HG03045 (cell line): ENCODE data around the gene BICRAL.
A peak's percentile ranks its signal among the peaks of the same experiment; 100 is the strongest.

ENCODE experiments used
- ATAC-seq: cut with Tn5 transposase; IDR thresholded peaks from one replicate; pipeline ENCODE4 v1.9.1; 2021; ENCODE audit warnings: mild to moderate bottlenecking, moderate library complexity; ENCODE audit not compliant: unreplicated experiment

BICRAL gene

GRCh38 chr6:42764911-42765648, 16.8 kb upstream of the BICRAL start:
- no peak for ATAC-seq

DNA sequence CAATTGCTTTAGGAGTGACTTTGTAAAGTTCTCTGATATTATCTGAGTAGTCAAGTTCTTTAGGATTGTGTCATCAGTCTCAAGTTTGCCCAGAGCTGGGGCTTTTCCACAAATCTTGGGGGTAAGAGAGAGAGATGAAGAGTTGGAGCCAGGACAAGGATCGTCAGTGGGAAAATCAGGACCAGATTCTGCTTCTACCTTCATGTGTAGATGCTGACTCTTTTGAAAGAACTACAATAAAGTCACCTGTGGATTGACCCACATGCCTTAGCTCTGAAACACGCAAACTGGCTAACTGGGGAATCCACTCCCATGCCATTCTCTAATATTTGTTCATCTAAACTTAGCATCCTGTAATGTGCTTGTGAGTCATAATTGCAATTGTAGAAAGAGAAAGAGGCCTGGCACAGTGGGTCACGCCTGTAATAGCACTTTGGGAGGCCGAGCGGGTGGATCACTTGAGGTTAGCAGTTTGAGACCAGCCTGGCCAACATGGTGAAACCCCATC, 15.6 kb upstream of the BICRAL start:
- ATAC-seq = no peak

- no peak for ATAC-seq
These were observed 12.8 kb upstream of the BICRAL start for GRCh38 chr6:42769051-42769450.

- no peak for ATAC-seq
These were observed 12.0 kb upstream of the BICRAL start for GRCh38 chr6:42769836-42770235.

- no peak for ATAC-seq
These were observed 10.1 kb upstream of the BICRAL start for GRCh38 chr6:42771741-42772100.

DNA sequence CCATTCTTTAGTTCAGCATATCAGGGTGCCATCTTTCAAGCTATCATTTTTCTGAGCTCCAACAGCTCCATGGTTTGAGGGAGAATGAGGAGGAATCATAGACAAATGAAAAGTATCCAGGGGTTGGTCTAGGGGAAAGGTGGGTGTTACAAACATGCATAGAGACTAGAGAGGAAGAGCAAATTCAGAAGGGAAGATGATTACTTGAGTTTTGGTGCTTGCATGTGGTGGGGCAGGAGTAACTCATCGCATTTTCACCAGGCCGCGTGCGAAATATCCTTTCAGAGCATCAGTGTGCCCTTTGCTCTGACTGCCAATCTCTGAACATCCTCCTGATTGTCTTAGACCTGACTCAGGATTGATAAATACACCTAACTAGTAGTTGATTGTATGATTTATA, 7.7 kb upstream of the BICRAL start:
- ATAC-seq = no peak

DNA sequence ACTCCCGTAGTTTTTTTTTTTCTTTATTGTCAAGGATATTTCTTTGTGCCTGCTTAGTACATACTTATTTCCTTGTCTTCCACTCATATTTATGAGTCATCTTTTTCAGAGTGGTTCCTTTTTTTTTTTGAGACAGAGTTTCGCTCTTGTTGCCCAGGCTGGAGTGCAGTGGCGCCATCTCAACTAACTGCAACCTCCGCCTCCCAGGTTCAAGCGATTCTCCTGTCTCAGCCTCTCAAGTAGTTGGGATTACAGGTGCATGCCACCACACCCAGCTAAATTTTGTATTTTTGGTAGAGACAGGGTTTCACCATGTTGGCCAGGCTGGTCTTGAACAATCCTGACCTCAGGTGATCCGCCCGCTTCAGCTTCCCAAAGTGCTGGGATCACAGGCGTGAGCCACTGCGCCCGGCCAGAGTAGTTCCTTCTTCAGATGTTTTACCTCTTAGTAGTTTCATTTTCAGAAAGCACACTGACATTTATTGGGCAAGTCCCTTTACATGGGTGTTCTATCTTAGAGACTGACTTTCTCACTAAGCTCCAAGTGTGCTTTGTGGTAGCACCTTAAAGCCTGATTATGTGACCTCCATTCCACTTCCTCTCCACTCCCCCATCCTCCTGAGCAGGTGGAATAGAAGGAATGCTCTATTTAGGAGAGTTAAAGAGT, 6.9 kb upstream of the BICRAL start:
- peak; percentile 51 for ATAC-seq

- no peak for ATAC-seq
These were observed 4.6 kb upstream of the BICRAL start for GRCh38 chr6:42777126-42777822.

GRCh38 chr6:42778122-42778521, 3.7 kb upstream of the BICRAL start:
- no peak for ATAC-seq

DNA sequence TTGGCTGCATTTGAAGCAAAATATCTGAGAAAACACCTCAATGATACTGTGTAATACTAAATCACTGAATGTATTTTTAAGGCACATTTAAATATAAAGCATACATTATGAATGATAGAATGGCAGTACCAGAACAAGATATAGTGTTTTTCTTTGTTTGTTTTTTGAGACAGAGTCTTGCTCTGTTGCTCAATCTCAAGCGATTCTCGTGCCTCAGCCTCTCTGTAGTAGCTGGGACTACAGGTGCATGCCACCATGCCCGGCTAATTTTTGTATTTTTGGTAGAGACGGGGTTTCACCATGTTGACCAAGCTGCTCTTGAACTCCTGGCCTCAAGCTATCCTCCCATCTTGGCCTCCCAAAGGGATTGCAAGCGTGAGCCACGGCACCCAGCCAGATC, 2.3 kb upstream of the BICRAL start:
- ATAC-seq = no peak

DNA sequence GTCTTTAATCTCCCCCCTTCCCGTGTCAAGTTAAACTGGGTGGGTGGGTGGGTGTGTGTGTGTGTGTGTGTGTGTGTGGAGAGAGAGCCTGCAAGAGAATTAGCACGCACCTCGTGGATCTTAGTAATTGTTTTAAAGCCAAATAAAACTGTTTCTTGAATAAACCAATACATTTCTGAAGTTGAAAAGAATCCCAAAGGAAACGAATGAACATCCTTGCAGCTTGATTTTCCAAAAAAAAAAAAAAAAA, 381 bp upstream of the BICRAL start:
- no peak for ATAC-seq

DNA sequence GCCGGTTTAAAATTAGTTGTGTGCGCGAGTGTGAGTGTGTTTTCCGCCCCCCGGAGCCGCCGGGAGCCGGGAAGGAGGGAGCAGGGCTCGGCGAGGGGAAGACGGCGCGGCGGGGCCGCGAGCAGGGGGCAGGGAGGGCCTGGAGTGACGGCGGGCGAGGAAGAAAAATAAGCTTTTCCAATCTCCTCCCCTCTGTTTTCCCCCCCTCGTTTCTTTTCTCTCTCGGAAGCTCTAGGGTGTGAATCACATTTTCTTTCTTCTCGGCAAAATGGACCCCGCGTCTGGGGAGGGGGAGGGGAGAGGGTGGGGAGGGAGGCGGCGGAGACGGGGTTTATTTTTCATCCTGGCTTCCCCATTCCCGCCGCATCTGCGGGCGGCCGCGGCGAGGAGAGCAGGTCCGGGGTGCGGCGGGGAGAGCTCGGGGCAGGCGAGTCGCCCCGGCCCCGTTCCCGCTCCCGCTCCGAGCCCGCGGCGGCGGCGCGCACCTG, 881 bp downstream of the BICRAL start:
- ATAC-seq = peak; percentile 29

- ATAC-seq = peak; percentile 46
These were observed 1.5 kb downstream of the BICRAL start for GRCh38 chr6:42783177-42783875.

DNA sequence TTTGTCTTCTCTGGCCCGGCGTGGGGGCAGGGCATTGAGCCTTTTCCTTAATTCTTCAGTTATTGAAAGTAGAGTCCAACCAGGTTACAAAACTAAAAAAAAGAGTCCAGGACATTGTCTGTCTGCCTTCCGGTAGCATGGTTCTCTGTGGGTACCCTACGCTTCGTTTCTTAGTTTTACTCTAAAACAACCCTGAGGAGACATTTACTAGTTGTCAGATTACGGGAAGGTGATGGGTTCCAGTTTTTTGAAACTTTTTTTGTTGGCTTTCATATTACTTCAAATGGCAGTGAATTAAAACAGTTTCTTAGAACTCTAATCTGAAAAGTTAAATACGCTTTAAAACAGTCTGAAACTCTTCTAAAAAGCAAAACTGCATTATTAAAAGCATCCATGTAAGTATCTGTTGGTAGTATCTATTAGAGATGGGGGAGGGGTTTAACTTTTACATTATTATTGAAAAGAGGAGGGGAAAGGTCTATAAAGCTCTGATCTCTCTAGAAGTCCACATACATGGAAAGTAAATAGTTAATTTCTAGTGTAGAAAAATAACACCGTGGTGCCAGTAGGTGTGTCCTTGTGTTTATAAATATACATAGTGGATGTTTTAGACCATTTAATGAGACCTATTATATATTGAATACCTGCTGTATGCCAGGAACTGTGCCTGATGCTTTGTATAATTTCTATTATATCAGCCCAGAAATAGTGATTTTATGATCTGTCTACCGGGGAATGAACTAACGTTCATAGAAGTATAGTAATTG, 2.2 kb downstream of the BICRAL start:
- ATAC-seq = no peak

GRCh38 chr6:42784717-42785498, 3.1 kb downstream of the BICRAL start:
- no peak for ATAC-seq

DNA sequence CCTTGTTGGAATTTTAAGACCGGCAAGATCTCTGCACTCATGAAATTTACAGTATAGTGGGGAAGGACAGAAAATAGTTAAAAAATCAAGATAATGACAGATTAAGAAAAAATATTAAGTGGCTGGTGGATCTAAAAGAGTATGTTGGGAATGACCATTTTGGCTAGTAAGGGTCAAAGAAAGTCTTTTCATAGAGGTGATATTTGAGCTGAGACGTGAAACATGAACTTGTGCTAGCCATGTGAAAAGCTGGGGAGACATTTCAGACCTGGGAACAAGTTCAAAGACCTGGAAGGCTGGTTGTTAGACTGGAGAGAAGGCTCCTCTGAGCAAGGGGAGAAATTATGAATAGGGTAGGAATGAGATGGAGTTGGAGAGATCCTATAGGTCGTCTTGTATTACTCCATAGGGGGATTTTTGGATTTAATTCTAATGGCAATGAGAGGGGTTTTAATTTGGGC, 4.7 kb downstream of the BICRAL start:
- no peak for ATAC-seq

DNA sequence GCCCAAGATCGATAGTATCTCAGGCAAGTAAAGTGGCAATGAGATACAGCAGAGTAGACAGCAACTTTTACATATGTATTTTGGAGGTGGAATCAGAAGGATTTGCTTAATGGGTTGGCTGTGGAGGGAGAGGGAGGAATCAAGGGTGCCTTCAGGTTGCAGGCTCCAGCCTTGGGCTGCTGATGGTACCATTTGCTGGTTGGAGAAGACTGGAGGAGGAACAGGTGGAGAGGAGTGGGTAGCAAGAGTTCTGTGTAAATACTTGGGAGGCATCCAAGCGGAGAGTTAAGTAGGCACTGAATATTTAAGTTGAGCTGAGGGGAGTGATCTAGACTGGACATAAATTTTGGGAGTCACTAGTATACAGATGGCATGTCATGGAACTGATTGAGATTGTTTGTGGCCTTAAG, 5.2 kb downstream of the BICRAL start:
- ATAC-seq = no peak

DNA sequence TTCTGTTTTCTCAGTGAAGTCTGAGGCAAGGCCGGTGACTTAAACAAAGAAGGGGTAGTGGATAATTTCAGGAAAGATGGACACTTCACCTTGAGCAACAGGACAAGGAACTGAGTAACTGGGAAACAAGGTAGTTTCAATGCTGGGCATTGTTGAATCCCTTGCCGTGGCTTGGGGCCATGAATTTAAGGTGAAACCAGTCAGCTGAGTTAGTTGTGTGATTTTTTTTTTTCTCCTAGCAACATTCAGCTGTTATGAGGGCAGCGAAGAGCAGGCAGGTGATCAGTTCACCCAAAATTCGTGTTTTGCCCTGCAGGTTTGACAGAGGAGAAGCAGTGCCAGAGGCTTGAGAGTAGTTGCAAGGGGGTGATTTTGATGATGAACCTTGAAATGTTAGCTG, 6.8 kb downstream of the BICRAL start:
- ATAC-seq = no peak

GRCh38 chr6:42790549-42791181, 8.8 kb downstream of the BICRAL start:
- ATAC-seq = no peak
